Measurements from ENCODE around the gene NFS1. TPM values are rescaled to one million over a fixed set of nuclear protein-coding genes. Genes with fewer than 3 reads are reported as not detected.

Gene NFS1
- total and polyA plus RNA-seq, 4 donors, result 30.1 to 55.2 (median 46.1) TPM

Small RNA genes lying within 50 kb of the gene (small RNA-seq; reads per million reads assigned to genes)
- gene RNU6-759P, result not detected

Other genes starting within 250 kb of the NFS1 start
- 10 to 100 TPM; 11.3 to 13.3 TPM for gene CEP250, start 243.8 kb downstream of the NFS1 start, total RNA-seq
- gene CEP250, start 243.8 kb downstream of the NFS1 start, polyA plus RNA-seq, result 1 to 10 TPM; 3.4 to 5.3 TPM
- gene C20orf173, start 169.7 kb downstream of the NFS1 start, total RNA-seq, result not detected
- gene C20orf173, start 169.7 kb downstream of the NFS1 start, polyA plus RNA-seq, result not detected
- 100 to 1,000 TPM; 110 to 167 TPM for gene ERGIC3, start 157.3 kb downstream of the NFS1 start, total RNA-seq
- 100 to 1,000 TPM; 115 to 124 TPM for gene ERGIC3, start 157.3 kb downstream of the NFS1 start, polyA plus RNA-seq
- 1 to 10 TPM; 3.3 to 3.5 TPM for gene SPAG4, start 83.5 kb downstream of the NFS1 start, total RNA-seq
- 1 to 10 TPM; 2.1 to 4.6 TPM for gene SPAG4, start 83.5 kb downstream of the NFS1 start, polyA plus RNA-seq
- gene CPNE1, start 34.5 kb downstream of the NFS1 start, total RNA-seq, result 10 to 100 TPM; 48.5 to 55.4 TPM
- gene CPNE1, start 34.5 kb downstream of the NFS1 start, polyA plus RNA-seq, result 10 to 100 TPM; 25.5 to 52.5 TPM
- 10 to 100 TPM; 19.7 to 20.0 TPM for gene RBM12, start 34.5 kb downstream of the NFS1 start, total RNA-seq
- 10 to 100 TPM in 1 of 2 donors, 1 to 10 TPM in 1; 3.4 to 11.9 TPM for gene RBM12, start 34.5 kb downstream of the NFS1 start, polyA plus RNA-seq
- gene ROMO1, start 53 bp upstream of the NFS1 start, total RNA-seq, result 100 to 1,000 TPM in 1 of 2 donors, 10 to 100 TPM in 1; 68.4 to 127 TPM
- 100 to 1,000 TPM; 167 to 359 TPM for gene ROMO1, start 53 bp upstream of the NFS1 start, polyA plus RNA-seq
- gene RBM39, start 42.9 kb upstream of the NFS1 start, total RNA-seq, result 100 to 1,000 TPM; 209 to 211 TPM
- gene RBM39, start 42.9 kb upstream of the NFS1 start, polyA plus RNA-seq, result 100 to 1,000 TPM in 1 of 2 donors, 10 to 100 TPM in 1; 57.2 to 188 TPM
- 10 to 100 TPM; 10.7 to 11.7 TPM for gene PHF20, start 72.7 kb upstream of the NFS1 start, total RNA-seq
- 1 to 10 TPM; 5.1 to 9.9 TPM for gene PHF20, start 72.7 kb upstream of the NFS1 start, polyA plus RNA-seq

Measured in liver (tissue), 5 donors.